ENCODE data around the gene TMPRSS3.
A peak's percentile ranks its signal among the peaks of the same experiment; 100 is the strongest.

Gene TMPRSS3

GRCh38 chr21:42384989-42385388, 10.9 kb downstream of the TMPRSS3 start:
- no peak for DNase-seq (ENCODE audit: low read depth)
- no peak for TF ChIP-seq CTCF (conservative IDR thresholded peaks at IDR 0.05; ENCODE audit: low read depth, low read length)

DNA sequence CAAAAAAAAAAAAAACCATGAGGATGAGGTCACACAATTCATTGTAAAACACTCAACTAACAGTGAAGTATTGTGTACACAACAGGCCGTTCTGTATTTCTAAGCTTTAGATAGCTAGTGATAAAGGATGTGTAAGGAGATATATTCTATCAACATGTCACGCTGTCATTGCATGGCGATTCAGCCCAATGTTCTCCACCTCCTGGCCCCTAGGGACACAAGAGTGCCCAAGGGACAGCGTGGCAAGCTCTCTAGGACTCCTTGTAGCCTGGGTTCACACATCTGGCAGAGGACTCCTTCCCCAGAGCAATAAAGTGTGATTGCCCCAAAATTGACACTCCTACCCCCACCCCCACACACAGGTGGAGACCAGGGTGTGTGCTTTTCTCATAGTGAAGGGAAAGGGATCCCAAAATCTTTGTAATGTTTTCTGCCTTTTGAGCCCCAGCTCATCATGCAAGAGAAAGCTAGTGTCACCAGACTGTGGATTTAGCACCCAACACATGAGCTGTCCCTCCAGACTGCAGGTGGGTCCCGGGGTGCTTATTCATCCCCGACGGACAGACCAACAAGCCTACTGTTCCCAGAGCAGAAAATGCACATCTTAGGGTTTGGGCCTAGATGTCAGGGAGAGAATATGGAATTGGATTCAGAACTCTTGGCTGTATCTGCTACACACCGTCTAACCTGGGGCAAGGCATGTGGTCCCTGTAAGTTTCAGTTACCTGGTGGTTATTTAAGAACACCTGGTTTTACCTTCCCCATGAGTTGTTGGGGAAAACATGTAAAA, 11.5 kb downstream of the TMPRSS3 start:
- TF ChIP-seq CTCF (conservative IDR thresholded peaks at IDR 0.05; ENCODE audit: low read depth, low read length): no peak
- H3K4me3 ChIP-seq (ENCODE audit: low read depth, low read length): no peak overlapping the region
- DNase-seq (ENCODE audit: low read depth): no peak

More at GRCh38 chr21:42384989-42385388, 10.9 kb downstream of the TMPRSS3 start:
- no peak overlapping the region for H3K4me3 ChIP-seq (ENCODE audit: low read depth, low read length)

- TF ChIP-seq CTCF (conservative IDR thresholded peaks at IDR 0.05; ENCODE audit: low read depth, low read length): no peak
- DNase-seq (ENCODE audit: low read depth): no peak
These were observed 12.5 kb downstream of the TMPRSS3 start for GRCh38 chr21:42383331-42383730.

GRCh38 chr21:42382915-42383314, 12.9 kb downstream of the TMPRSS3 start:
- TF ChIP-seq CTCF (conservative IDR thresholded peaks at IDR 0.05; ENCODE audit: low read depth, low read length): no peak
- no peak for DNase-seq (ENCODE audit: low read depth)
- H3K4me3 ChIP-seq (ENCODE audit: low read depth, low read length): no peak overlapping the region

More at GRCh38 chr21:42383331-42383730, 12.5 kb downstream of the TMPRSS3 start:
- H3K4me3 ChIP-seq (ENCODE audit: low read depth, low read length): no peak overlapping the region

DNA sequence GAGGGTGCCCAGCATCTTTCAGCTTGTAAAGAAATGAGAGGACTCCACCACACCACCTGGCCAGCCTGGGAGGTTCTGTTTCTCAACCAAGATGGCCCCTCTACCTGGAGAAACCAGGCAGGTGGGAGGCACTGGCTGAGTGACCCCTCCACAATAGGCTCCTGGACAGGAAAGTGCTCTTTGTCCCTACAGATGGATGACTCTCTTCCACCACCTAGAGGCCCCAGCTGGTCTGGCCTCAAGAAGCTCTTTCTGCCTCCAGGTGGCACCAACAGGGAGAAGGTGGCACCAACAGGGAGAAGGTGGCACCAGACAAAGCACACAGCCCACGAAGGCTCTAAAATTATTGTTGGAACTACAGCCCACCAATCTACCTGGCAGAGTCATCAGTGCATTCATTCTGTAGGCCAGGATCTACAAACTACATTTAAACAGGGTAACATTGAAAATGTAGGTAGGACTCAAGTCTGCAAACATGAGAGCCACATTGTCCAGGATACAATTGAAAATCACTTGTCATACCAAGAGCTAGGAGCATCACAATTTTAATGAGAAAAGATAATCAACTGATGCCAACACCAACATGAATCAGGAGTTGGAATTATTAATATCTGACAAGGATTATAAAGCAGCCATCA, 14.4 kb downstream of the TMPRSS3 start:
- no peak overlapping the region for H3K4me3 ChIP-seq (ENCODE audit: low read depth, low read length)
- peak; percentile 70 for DNase-seq (ENCODE audit: low read depth)
- TF ChIP-seq CTCF (conservative IDR thresholded peaks at IDR 0.05; ENCODE audit: low read depth, low read length): peak; percentile 94

DNA sequence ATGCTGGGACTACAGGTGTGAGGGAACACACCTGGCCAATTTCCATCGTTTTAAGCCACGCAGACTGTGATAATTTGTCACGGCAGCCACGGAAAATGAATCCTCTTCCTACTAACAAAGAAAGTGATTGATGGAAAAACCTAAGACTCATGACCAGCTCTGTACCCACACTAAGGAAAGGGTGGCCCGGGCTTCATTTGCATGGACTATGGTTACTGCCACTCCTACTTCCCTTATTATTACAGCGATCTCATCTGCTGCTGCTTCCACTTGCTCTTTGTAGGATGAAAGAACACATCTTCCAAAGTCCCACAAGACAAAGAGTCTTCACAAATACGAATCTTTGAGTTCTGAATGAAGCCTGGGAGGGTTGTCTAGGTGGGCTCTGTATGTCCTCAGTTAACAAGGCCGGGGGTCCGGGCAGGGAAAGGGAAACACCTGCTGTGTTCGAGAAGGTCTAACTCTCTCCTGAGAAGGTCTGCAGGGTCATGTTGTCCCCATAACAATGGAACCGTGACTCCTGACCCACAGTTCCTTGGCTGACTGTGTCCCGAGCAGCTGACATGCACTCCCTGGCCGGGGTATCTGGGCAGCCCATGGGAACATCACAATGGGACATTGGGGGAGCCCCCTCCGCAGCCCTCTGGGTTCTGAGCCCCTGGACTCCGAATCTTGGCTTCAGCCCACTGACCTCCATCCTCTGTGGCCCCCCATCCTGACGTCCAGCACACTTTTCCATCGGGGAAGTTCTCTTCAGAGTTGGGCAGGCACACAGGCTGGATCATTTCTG, 16.2 kb downstream of the TMPRSS3 start:
- H3K4me3 ChIP-seq (ENCODE audit: low read depth, low read length): no peak overlapping the region
- no peak for DNase-seq (ENCODE audit: low read depth)
- no peak for TF ChIP-seq CTCF (conservative IDR thresholded peaks at IDR 0.05; ENCODE audit: low read depth, low read length)
